ENCODE data around the gene SERPINB8. TPM values are rescaled to one million over a fixed set of nuclear protein-coding genes. Genes with fewer than 3 reads are reported as not detected.
A peak's percentile ranks its signal among the peaks of the same experiment; 100 is the strongest.

SERPINB8 gene
- total RNA-seq, 2 donors from 2014 or later, result 19.6 to 31.1 TPM

GRCh38 chr18:63997606-63998005 lies 27.7 kb downstream of the SERPINB8 start:
- intact Hi-C loops (cut with DNase I), result no loop called here

GRCh38 chr18:63999871-64000270 lies 30.0 kb downstream of the SERPINB8 start:
- intact Hi-C loops (cut with DNase I), result no loop called here
- no peak for DNase-seq (ENCODE audit: low spot score)

More at GRCh38 chr18:63997606-63998005, 27.7 kb downstream of the SERPINB8 start:
- DNase-seq (ENCODE audit: low spot score), result no peak

- intact Hi-C loops (cut with DNase I), result no loop called here
Measured at GRCh38 chr18:64002581-64002980, 32.7 kb downstream of the SERPINB8 start.

GRCh38 chr18:64009305-64009704 lies 39.4 kb downstream of the SERPINB8 start:
- intact Hi-C loops (cut with DNase I), result no loop called here

More at GRCh38 chr18:64002581-64002980, 32.7 kb downstream of the SERPINB8 start:
- DNase-seq (ENCODE audit: low spot score), result peak; percentile 49

GRCh38 chr18:64011513-64011912 lies 41.6 kb downstream of the SERPINB8 start:
- DNase-seq (ENCODE audit: low spot score), result no peak
- intact Hi-C loops (cut with DNase I), result no loop called here

More at GRCh38 chr18:64009305-64009704, 39.4 kb downstream of the SERPINB8 start:
- DNase-seq (ENCODE audit: low spot score), result no peak

GRCh38 chr18:64017870-64018269 lies 48.0 kb downstream of the SERPINB8 start:
- intact Hi-C loops (cut with DNase I), result no loop called here

GRCh38 chr18:64019922-64020756 lies 50.3 kb downstream of the SERPINB8 start:
- intact Hi-C loops (cut with DNase I), result no loop called here
- no peak for DNase-seq (ENCODE audit: low spot score)

More at GRCh38 chr18:64017870-64018269, 48.0 kb downstream of the SERPINB8 start:
- DNase-seq (ENCODE audit: low spot score), result no peak

- no peak for DNase-seq (ENCODE audit: low spot score)
- intact Hi-C loops (cut with DNase I), result no loop called here
Measured at GRCh38 chr18:64026350-64026749, 56.5 kb downstream of the SERPINB8 start.

GRCh38 chr18:64027931-64028695 lies 58.2 kb downstream of the SERPINB8 start:
- DNase-seq (ENCODE audit: low spot score), result no peak
- intact Hi-C loops (cut with DNase I), result no loop called here

- intact Hi-C loops (cut with DNase I), result no loop called here
- no peak for DNase-seq (ENCODE audit: low spot score)
Measured at GRCh38 chr18:64029096-64029495, 59.2 kb downstream of the SERPINB8 start.

GRCh38 chr18:64031411-64031810 lies 61.5 kb downstream of the SERPINB8 start:
- no peak for DNase-seq (ENCODE audit: low spot score)
- intact Hi-C loops (cut with DNase I), result no loop called here

- intact Hi-C loops (cut with DNase I), result no loop called here
- DNase-seq (ENCODE audit: low spot score), result no peak
Measured at GRCh38 chr18:64032312-64032711, 62.4 kb downstream of the SERPINB8 start.

- DNase-seq (ENCODE audit: low spot score), result no peak
- intact Hi-C loops (cut with DNase I), result no loop called here
Measured at GRCh38 chr18:64037812-64038414, 68.0 kb downstream of the SERPINB8 start.

Other genes with a start within 250 kb of the SERPINB8 start
- gene SERPINB7, start 194.7 kb upstream of the SERPINB8 start, total RNA-seq, result not detected
- gene SERPINB2, start 82.4 kb upstream of the SERPINB8 start, total RNA-seq, result 1 to 10 TPM in 1 of 2 donors, under 1 TPM in 1; 0.46 to 1.2 TPM
- gene SERPINB10, start 62.1 kb upstream of the SERPINB8 start, total RNA-seq, result not detected
- not detected for gene HMSD, start 20.8 kb upstream of the SERPINB8 start, total RNA-seq
- gene LINC00305, start 179.0 kb downstream of the SERPINB8 start, total RNA-seq, result not detected